Measurements from ENCODE around the gene TUBGCP6.

DNA sequence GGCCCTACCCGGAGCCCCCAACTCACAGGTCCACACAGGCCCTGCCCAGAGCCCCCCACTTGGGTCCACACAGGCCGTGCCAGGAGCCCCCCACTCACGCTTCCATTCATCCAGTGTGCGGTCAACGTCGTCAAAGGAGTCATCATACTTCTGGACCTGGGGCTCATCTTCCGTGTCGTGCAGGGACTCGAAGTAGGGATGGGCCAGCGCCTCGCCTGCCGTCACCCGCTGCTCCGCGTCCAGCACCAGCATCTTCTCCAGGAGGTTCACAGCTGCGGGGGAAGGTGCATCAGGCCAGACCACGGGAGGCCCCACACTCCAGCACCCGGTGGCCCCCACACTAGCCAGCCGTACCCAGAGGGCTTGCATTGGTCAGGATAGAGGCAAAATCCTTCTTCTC, 10.3 kb upstream of the TUBGCP6 start:
- TF ChIP-seq, protein P1, sequence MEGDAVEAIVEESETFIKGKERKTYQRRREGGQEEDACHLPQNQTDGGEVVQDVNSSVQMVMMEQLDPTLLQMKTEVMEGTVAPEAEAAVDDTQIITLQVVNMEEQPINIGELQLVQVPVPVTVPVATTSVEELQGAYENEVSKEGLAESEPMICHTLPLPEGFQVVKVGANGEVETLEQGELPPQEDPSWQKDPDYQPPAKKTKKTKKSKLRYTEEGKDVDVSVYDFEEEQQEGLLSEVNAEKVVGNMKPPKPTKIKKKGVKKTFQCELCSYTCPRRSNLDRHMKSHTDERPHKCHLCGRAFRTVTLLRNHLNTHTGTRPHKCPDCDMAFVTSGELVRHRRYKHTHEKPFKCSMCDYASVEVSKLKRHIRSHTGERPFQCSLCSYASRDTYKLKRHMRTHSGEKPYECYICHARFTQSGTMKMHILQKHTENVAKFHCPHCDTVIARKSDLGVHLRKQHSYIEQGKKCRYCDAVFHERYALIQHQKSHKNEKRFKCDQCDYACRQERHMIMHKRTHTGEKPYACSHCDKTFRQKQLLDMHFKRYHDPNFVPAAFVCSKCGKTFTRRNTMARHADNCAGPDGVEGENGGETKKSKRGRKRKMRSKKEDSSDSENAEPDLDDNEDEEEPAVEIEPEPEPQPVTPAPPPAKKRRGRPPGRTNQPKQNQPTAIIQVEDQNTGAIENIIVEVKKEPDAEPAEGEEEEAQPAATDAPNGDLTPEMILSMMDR (IDR thresholded peaks at IDR 0.05): no peak
- no peak for TF ChIP-seq POLR2A (IDR thresholded peaks at IDR 0.05)
